Measurements from ENCODE around the gene UNC5B.

Gene UNC5B

GRCh38 chr10:71257319-71257997 is 45.1 kb downstream of the UNC5B start:
- Histone ChIP-seq H3K27me3 (ENCODE audit: control insufficient read depth, insufficient read depth, low read length) (no peaks in the 10 kb centered on the region), H3K4me1 (no peaks in the 10 kb centered on the region), H3K36me3 (ENCODE audit: control insufficient read depth, insufficient read depth, low read length) (no peaks in the 10 kb centered on the region), H3K79me2 (no peaks in the 10 kb centered on the region), H2AFZ (no peak overlapping the region), H3K4me3 (ENCODE audit: low read depth, low read length) (no peak overlapping the region), H3K9me3 (ENCODE audit: control insufficient read depth, low read length) (no peaks in the 10 kb centered on the region), H3K27ac (no peak overlapping the region), H3K9ac (no peak overlapping the region), H3K4me2 (ENCODE audit: low read length) (no peak overlapping the region)
- no peak for TF ChIP-seq CTCF (IDR thresholded peaks at IDR 0.05)

- H3K4me1 ChIP-seq = no peaks in the 10 kb centered on the region
- no peak overlapping the region for H3K9ac ChIP-seq
- no peak for TF ChIP-seq CTCF (IDR thresholded peaks at IDR 0.05)
- H3K27ac ChIP-seq = no peak overlapping the region
- no peak overlapping the region for H3K4me3 ChIP-seq (ENCODE audit: low read depth, low read length)
- no peaks in the 10 kb centered on the region for H3K36me3 ChIP-seq (ENCODE audit: control insufficient read depth, insufficient read depth, low read length)
- no peaks in the 10 kb centered on the region for H3K79me2 ChIP-seq
- H3K4me2 ChIP-seq (ENCODE audit: low read length) = no peak overlapping the region
- no peaks in the 10 kb centered on the region for H3K27me3 ChIP-seq (ENCODE audit: control insufficient read depth, insufficient read depth, low read length)
- H2AFZ ChIP-seq = no peak overlapping the region
- no peaks in the 10 kb centered on the region for H3K9me3 ChIP-seq (ENCODE audit: control insufficient read depth, low read length)
Measured at GRCh38 chr10:71258046-71258445, 45.7 kb downstream of the UNC5B start.

DNA sequence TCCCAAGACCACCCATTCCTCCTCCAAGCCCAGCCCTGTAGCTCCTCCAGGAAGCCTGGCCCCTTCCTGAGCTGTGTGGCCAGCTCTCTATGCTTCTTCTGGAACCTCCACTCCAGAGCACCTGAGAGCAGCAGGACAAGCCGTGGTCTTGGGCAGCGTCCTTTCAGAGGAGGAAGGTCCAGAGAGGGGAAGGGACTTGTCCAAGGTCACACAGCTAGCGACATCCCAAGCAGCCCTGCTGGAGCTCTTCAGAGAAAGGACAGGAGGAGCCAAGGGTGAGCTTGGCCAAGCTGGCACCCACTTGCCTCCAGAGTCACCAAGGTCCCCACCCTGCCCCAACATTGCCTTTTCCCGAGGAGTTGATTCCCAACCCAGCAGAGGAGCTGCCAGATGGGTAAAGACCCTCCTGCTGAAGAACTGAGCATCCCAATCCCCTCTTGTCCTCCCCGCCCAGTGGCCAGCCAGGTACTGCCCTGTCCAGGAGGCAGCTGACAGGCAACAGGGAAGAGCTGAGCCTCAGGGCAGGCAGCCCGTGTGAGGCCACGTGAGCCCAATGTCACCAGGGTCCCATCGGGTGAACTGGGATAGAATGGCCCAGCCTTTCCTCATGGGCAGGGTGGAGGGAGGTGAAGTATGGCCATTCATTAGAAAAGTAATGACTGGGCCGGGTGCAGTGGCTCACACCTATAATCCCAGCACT is 46.2 kb downstream of the UNC5B start:
- no peak overlapping the region for H3K9ac ChIP-seq
- H3K4me2 ChIP-seq (ENCODE audit: low read length) = no peak overlapping the region
- no peaks in the 10 kb centered on the region for H3K27me3 ChIP-seq (ENCODE audit: control insufficient read depth, insufficient read depth, low read length)
- no peaks in the 10 kb centered on the region for H3K79me2 ChIP-seq
- H3K4me3 ChIP-seq (ENCODE audit: low read depth, low read length) = no peak overlapping the region
- H3K4me1 ChIP-seq = no peaks in the 10 kb centered on the region
- H3K9me3 ChIP-seq (ENCODE audit: control insufficient read depth, low read length) = no peaks in the 10 kb centered on the region
- no peak overlapping the region for H3K27ac ChIP-seq
- no peak for TF ChIP-seq CTCF (IDR thresholded peaks at IDR 0.05)
- no peaks in the 10 kb centered on the region for H3K36me3 ChIP-seq (ENCODE audit: control insufficient read depth, insufficient read depth, low read length)
- no peak overlapping the region for H2AFZ ChIP-seq

- no peak for TF ChIP-seq CTCF (IDR thresholded peaks at IDR 0.05)
- Histone ChIP-seq H3K4me2 (ENCODE audit: low read length) (no peak overlapping the region), H2AFZ (no peak overlapping the region), H3K4me3 (ENCODE audit: low read depth, low read length) (no peak overlapping the region), H3K27me3 (ENCODE audit: control insufficient read depth, insufficient read depth, low read length) (no peaks in the 10 kb centered on the region), H3K9me3 (ENCODE audit: control insufficient read depth, low read length) (no peaks in the 10 kb centered on the region), H3K36me3 (ENCODE audit: control insufficient read depth, insufficient read depth, low read length) (no peaks in the 10 kb centered on the region), H3K4me1 (no peaks in the 10 kb centered on the region), H3K27ac (no peak overlapping the region), H3K9ac (no peak overlapping the region), H3K79me2 (no peaks in the 10 kb centered on the region)
Measured at GRCh38 chr10:71259282-71259681, 46.9 kb downstream of the UNC5B start.
